DMS53 treated with DMSO at 0.1 percent for 48 hours (cell line): ENCODE results near the gene ANKRD27.
"Not testable (repeated sequence)": the region's sequence is repeated elsewhere in the genome, so short reads cannot be mapped to it uniquely, and the experiment has no call there.

Experiments
- DNase-seq: peaks from one replicate; lab custom pipeline; 2025; ENCODE audit not compliant: unreplicated experiment; lab: John Stamatoyannopoulos, UW

Gene ANKRD27

DNA sequence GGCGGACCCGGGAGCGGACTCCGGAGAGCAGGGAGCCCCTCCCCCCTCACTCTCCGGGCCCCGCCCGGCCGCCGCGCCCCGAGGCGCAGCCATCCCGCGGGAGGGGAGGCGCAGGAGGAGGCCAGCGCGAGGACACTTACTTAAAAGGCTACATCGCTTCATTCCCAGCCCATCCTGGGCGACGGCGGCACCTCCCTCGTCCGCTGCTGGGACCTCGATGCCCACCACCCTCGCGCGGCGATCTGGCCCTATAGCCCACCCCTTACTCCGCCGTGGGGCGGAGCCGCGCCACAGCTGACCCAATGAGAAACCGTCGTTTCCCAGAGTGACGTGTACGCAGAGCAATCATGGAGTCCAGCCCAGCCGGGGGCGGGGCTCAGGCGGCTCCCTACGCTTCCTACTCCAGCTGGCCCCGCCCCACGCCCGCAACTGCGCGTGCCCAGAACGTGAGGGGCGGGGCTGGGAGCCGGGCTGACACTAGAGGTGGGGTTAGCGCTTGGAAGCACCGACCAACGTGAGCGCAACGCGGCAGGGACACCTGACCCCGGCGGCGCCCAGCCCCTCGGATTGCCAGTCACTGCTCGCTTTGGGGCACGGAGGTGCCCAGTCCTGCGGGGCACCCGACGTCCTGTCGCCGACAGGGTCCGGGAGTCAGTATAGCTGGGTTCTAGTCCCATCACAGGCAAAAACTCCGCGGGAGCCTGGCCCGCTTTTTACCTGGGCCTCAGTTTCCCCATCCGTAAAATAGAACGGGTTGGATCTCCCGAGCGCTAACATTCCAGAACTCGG, at the start of gene ANKRD27:
Gene ANKRD27 (minus strand): TSS at position 250 of the 789 bp plus-strand sequence. CDS start 16,165 bp downstream, outside the sequence.
- peak; percentile 90 for DNase-seq

DNA sequence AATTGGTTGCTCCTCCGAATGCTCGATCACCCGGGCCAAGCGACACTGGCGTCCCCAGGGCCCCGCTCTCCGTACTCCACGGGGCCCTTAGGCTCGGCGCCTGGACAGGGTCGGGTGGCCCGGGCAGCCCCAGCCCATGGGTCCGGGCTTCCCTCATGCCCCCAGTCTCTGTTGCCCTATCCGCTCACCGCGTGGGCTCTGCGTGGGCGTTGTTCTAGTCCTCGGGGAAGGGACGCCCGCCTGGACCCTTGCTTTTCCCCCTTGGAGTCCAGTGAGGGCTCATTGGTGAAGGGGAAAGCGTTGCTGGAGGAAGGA, 45.9 kb upstream of the ANKRD27 start:
- no peak for DNase-seq

DNA sequence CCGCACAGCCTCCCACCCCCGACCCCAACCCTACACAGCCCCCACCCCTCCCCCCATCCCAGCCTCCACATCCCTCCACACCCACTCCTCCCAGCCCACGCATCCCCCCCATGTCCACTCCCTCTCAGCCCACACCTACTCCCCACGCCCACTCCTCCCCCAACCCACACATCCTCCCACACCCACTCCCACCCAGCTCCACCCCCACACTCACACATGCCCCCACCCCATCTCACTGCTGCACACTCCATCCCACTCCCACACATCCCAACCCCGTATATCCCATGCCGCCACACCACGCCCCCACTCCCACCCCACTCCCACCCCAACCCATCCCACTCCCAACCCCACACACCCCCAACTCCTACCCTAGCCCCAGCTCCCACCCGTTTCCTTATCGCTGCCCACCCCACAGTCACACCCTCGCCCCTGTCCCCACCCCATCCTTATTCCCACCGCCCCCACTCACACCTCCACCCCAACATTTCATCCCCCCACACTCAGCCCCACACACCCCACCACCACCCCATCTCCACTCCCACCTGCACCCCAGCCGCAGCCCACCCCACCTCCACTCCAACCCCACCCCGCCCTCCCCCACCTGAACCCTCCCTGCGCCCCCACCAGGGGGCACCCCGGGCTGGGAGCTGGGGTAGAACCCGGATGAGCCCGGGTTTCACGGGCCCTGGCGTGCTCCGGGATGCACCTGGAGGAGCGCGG, 45.4 kb upstream of the ANKRD27 start:
- no peak for DNase-seq

DNA sequence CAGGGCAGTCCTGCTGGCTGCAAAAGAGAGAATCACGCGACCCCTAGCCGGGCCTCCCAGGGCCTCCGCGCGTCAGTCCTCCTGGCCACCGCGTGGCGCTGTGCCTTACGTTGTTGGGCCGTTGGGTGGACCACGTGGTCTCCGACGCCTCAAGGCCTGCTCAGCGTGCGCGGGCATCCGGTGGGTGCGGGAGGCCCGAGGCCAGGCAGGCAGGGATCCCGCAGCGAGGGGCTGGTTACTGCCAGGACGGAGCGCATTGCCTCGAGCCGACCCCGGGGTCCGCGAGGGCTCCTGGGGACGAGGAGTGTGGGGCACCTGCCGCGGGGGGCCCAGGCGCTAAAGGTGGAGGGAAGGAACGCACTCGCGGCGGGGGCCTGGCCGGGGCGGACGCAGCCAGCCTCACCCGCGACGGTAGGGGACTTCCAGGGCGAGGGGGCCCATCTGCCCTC, 44.7 kb upstream of the ANKRD27 start, which contains the start of gene TDRD12:
Gene TDRD12 (plus strand): TSS at position 157 of the 449 bp plus-strand sequence. CDS start 306 bp downstream, outside the sequence.
- DNase-seq: no peak

DNA sequence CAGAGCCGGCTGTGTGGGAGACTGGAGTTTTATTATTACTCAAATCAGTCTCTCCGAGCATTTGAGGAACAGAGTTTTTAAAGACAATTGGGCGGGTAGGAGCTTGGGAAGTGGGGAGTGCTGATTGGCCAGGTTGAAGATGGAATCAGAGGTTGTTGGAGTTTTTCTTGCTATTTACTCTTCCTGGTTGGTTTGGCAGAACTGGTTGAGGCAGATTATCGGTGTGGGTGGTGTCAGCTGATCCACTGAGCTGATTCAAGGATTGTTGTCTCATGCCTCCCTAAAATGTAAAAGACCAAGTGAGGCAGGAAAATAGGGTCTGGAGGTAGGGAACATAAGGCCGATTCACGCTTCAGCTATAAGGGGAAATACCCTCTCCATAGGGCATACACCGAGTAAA, 43.3 kb upstream of the ANKRD27 start:
- DNase-seq: no peak

DNA sequence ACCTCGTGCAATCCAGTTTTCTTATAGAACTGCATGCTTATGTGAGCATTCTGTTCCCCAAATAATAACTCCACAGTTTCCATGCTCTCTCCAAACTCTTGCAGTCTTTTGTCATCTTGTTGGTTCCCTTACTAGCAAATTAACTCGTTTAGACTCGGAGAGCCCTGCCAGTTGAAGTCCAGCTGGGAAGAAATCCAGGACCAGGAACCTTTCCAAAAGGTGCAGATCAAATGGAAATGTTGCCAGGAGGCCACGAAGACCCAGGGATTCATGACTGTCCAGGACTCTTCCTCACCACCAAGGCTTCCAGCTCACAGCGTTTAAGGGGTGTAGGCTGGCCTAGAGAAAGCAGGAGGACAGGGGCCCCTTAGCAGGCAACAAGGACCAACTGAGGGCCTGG, 42.5 kb upstream of the ANKRD27 start:
- no peak for DNase-seq

DNA sequence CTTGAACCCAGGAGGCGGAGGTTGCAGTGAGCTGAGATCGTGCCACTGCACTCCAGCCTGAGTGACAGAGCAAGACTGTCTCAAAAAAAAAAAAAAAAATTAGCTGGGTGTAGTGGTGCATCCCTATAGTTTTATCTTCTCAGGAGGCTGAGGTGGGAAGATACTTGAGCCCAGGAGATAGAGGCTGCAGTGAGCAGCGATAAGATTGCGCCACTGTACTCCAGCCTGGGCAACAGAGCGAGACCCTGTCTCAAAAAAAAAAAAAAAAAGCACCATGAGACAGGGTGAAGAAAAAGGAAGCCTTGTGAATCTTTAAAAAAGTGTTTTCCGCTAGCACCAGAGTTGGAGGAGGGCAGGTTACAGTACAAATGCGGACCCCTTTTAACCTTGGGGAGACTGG, 41.2 kb upstream of the ANKRD27 start:
- DNase-seq: not testable (repeated sequence)

DNA sequence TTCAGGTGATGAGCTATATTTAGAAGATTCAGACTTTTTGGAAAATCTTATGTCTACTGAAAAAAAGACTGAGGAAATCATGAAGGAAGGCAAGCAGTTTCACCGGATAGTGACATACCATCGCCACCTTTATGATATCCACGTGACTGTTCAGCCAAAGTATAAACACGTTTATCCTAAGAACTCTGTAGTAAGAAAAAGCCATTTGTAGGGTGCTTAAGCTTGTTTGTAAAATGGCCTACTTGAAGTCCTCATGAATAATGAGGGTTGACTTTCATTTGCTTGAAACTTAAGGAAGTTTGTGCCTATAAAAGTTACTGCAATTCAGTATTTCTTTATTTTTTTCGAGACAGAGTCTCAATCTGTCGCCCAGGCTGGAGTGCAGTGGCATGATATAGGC, 36.8 kb upstream of the ANKRD27 start:
- DNase-seq: no peak

DNA sequence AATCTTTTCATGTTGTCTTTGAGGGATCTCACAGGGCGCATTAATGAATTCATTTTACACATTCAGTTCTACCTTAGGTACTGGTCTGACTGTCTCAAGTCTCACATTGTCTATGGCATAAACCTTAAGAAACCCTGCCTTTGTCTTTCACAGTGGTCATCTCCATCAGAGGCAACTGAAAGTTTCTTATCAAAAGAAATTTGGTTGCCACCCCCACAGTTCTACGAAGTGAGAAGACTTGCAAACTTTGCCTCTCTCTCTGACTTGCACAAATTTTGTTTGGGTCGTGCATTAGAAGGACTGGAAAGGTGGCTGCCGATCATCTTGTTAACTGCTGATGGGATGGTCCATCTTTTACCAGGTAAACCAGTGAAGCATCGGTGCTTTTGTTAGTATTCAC, 34.1 kb upstream of the ANKRD27 start:
- DNase-seq: no peak

DNA sequence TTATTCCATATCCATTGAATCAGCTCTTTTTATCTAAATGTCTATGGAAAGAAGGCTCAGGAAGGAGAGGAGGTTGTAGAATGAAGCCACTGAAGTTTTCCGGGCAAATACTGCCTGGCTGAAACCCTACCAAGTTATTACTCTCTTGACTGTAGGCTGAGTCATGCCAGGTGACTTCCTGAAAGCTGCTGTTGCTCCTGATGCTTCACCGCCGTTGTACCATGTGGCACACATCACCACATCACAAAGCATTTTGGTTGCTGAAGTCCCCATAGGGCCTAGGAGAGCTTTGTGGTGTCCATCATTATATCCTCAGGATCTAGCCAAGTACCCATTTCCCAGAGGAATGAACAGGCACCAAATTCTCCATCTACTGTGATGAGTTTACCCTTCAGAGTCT, 33.5 kb upstream of the ANKRD27 start:
- DNase-seq: no peak

DNA sequence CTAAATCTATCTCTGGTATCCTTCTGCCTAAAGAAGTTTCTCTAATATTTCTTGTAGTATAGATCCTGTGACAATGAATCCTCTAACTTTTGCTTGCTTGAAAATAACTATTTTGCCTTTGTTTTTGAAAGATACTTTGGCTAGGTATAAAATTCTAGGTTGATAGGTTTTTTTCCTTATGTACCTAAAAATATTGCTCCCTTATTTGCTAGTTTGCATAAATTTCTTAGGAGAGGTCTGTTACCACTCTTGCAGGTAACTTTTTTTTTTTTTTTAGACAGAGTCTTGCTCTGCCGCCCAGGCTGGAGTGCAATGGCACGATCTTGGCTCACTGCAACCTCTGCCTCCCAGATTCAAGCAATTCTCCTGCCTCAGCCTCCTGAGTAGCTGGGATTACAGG, 29.0 kb upstream of the ANKRD27 start:
- not testable (repeated sequence) for DNase-seq

DNA sequence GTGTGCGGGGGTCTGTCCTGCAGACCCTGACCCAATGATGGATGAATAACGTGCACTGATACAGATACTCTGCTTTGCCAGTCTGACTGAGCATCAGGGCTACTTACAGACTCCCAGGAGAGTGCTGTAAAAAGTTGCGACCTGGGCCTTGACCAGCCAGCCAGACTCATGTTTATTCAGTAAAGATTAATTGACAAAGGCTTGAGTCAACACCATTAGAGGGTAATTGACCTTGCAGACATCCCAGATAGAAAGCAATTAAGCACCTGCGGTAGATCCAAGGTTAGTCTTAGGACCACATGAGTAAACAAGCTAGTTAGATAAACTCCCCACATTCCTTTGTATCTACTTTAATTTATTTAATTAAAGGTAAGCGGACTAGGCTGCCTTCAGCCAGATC, 27.0 kb upstream of the ANKRD27 start:
- DNase-seq: no peak

DNA sequence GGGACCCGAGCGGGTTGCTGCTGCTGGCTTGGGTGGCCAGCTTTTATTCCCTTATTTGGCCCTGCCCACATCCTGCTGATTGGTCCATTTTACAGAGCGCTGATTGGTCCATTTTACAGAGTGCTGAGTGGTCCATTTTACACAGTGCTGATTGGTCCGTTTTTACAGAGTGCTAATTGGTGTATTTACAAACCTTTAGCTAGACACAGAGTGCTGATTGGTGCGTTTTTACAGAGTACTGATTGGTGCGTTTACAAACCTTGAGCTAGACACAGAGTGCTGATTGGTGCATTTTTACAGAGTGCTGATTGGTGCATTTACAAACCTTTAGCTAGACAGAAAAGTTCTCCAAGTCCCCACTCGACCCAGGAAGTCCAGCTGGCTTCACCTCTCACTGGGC, 25.1 kb upstream of the ANKRD27 start:
- not testable (repeated sequence) for DNase-seq

DNA sequence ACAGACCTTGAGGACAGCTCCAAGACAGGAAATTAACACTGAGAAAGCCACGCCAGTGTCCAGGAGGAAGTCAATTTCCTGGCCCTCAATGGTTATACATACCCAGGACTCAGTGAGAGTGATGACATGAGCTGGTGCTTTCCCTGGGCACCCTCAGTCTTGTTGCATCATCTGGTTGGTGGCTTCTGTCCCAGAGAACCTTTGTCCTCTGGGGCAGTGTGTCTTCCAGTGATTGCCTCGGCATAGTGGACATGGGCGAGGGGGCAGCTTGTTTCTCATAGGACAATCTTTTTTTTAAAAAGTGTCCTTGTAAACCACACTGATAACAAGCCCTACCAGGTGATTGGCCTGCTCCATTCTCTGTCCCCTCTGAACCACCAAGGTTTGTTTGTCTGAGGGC, 21.8 kb upstream of the ANKRD27 start:
- not testable (repeated sequence) for DNase-seq

DNA sequence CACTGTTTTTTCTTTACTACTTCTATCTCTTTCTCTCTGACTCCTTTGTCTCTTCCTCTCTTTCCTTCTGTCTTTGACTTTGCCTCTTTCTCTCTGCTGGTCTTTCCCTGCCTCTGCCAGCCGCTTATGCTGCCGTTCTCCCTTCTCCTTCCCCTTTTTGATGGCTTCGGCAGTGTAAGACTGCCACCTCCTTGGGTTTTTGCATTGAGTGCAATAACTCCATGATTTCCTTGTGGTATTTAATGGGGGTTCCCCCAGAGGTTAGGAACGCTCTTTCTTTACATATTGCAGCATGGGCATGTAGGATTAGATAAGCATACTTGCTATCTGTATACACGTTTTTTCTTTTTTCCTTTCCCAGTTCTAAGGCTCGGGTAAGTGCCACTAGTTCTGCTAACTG, 20.5 kb upstream of the ANKRD27 start:
- not testable (repeated sequence) for DNase-seq

DNA sequence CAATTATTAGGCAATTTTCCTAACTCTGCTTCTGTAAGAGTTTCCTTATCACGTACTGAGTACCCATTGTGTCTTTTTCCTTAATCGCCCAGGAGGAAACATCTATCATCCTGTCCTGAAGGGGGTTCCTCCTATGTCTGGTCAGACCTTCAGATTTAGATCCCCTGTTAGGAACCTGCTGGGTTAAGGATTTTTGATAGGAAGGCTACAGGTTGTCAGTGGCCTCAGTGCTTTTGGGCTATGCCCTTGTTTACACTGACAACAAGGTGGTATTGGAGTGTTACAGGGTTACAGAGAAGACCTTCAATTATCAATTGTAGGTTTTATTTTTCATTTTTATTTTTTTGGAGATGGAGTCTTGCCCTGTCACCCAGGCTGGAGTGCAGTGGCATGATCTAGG, 19.9 kb upstream of the ANKRD27 start:
- DNase-seq: not testable (repeated sequence)

DNA sequence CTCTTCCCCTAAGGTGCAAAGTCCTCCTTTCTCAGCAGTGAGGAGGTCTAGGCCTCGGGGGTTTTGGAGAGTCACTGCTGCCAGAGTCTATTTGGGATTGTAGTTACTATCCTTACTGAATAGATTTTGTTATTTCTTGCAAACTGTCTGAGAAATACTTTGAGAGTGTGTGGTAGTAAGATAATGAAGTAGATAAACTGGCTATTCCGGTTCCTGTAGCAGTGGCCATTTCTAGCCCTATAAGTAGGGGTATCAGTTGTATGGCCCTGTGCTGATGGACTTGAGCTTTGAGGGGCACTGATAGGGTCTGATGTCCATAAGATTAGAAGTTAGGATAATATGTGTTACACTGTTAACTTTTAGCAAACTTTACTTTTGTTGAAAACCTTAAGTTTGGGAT, 19.3 kb upstream of the ANKRD27 start:
- peak; percentile 9 for DNase-seq

DNA sequence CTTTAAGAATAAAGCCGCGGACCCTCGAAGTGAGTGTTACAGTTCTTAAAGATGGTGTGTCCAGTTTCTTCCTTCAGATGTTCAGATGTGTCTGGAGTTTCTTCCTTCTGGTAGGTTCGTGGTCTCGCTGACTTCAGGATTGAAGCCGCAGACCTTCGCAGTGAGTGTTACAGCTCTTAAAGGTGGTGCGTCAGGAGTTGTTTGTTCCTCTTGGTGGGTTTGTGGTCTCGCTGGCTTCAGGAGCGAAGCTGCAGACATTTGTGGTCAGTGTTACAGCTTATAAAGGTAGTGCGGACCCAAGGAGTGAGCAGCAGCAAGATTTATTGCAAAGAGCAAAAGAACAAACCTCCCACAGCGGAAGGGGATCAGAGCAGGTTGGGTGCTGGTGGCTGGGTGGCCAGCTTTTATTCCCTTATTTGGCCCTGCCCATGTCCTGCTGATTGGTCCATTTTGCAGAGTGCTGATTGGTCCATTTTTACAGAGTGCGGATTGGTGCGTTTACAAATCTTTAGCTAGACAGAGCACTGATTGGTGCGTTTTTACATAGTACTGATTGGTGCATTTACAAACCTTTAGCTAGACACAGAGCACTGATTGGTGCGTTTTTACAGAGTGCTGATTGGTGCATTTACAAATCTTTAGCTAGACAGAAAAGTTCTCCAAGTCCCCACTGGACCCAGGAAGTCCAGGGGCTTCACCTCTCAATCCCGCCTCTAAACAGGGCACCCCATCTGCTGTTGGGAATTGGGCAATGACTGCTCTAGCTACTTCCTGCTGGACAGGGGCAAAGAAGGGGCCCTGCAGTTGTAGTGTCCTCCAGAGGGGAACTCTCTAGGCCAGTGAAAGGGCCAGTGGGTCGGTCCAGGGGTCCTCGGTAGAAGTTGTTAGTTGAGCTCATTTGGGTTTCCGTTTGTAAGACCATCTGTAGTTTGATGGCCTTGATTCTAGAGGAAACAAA, 18.4 kb upstream of the ANKRD27 start:
- DNase-seq: not testable (repeated sequence)

DNA sequence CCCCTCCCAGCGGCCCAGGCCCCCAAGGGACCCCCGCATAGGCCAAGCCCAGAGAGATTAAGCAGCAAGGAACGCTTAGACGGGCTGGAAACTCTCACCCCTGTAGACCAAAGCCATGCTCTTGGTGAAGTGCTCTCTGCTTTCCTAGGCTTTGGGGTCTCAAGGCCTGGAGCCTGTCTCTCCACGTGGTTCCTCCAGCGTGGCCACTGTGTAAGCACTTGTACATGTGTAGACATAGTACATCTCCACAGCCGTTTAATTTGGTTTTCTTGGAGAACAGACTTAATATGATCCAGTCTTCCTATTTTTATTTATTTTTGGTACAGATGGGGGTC, 17.7 kb upstream of the ANKRD27 start:
- DNase-seq: no peak

DNA sequence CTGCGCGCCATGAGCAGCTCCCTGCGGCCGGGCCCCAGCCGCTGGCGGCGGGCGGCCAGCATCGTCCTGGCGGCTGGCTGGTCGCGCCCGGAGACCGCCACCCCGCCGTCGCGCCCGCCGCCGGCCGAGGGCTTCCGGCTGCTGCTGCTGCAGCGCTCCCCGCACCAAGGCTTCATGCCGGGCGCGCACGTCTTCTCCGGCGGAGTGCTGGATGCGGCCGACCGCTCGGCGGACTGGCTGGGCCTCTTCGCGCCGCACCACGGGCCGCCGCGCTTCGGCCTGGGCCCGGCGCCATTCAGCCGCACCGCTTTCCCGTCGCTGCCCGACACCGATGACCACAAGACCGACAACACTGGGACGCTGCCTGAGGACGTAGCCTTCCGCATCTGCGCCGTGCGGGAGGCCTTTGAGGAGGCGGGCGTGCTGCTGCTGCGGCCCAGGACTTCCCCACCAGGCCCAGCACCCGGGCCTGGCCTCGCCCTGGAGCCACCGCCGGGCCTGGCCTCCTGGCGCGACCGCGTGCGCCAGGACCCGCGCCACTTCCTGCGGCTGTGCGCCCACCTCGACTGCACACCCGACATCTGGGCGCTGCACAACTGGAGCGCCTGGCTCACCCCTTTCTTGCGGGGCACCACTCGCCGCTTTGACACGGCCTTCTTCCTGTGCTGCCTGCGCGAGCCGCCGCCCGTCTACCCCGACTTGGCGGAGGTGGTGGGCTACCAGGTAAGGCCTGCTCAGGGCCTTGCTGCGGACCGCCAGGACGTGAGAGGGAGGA, 17.2 kb upstream of the ANKRD27 start:
- no peak for DNase-seq
